Inflammatory macrophage treated with lipopolysaccharide for 1 hour (primary cell): ENCODE measurements around the gene IRF1.
"Not testable (repeated sequence)": the region's sequence is repeated elsewhere in the genome, so short reads cannot be mapped to it uniquely, and the experiment has no call there.

ENCODE experiments used
- DNase-seq, 2 donors: peaks; one replicate each; pipeline ENCODE4 v3.0.0-alpha.2; 2020 to 2022

IRF1 gene

GRCh38 chr5:132459031-132459982 is 31.3 kb downstream of the IRF1 start:
- peak; percentile 58 to 88 for DNase-seq

GRCh38 chr5:132458651-132459030 is 31.9 kb downstream of the IRF1 start:
- no peak for DNase-seq

- no peak for DNase-seq
These were observed 32.4 kb downstream of the IRF1 start for GRCh38 chr5:132458226-132458560.

- DNase-seq = peak; percentile 70 to 84
These were observed 33.0 kb downstream of the IRF1 start for GRCh38 chr5:132457371-132458225.

GRCh38 chr5:132456987-132457361 is 33.6 kb downstream of the IRF1 start:
- DNase-seq = no peak

- DNase-seq = peak; percentile 77 to 80
These were observed 34.1 kb downstream of the IRF1 start for GRCh38 chr5:132456296-132456986.

GRCh38 chr5:132455614-132456115 is 34.9 kb downstream of the IRF1 start:
- DNase-seq = no peak

- no peak for DNase-seq
These were observed 36.2 kb downstream of the IRF1 start for GRCh38 chr5:132454361-132454760.

GRCh38 chr5:132451387-132451786 is 39.2 kb downstream of the IRF1 start:
- no peak for DNase-seq

- no peak for DNase-seq
These were observed 41.5 kb downstream of the IRF1 start for GRCh38 chr5:132449060-132449459.

- no peak for DNase-seq
These were observed 43.4 kb downstream of the IRF1 start for GRCh38 chr5:132447196-132447595.

GRCh38 chr5:132446621-132447020 is 44.0 kb downstream of the IRF1 start:
- no peak for DNase-seq

- peak in 1 of 2 donors; percentile 28 for DNase-seq
These were observed 44.6 kb downstream of the IRF1 start for GRCh38 chr5:132445930-132446329.

- no peak for DNase-seq
These were observed 45.0 kb downstream of the IRF1 start for GRCh38 chr5:132445640-132445923.

- DNase-seq = no peak
These were observed 45.5 kb downstream of the IRF1 start for GRCh38 chr5:132444841-132445639.

GRCh38 chr5:132444061-132444460 is 46.5 kb downstream of the IRF1 start:
- DNase-seq = no peak

GRCh38 chr5:132439521-132440089 is 51.0 kb downstream of the IRF1 start:
- DNase-seq = peak; percentile 95 to 100

GRCh38 chr5:132438917-132439316 is 51.7 kb downstream of the IRF1 start:
- peak in 1 of 2 donors; percentile 52 for DNase-seq

GRCh38 chr5:132438267-132438645 is 52.3 kb downstream of the IRF1 start:
- not testable (repeated sequence) for DNase-seq

GRCh38 chr5:132437604-132438266 is 52.8 kb downstream of the IRF1 start:
- DNase-seq = peak; percentile 93 to 100

GRCh38 chr5:132436936-132437335 is 53.6 kb downstream of the IRF1 start:
- no peak for DNase-seq
